K562 (cell line): Measurements from ENCODE around the gene GATA2. TPM values are rescaled to one million over a fixed set of nuclear protein-coding genes. Genes with fewer than 3 reads are reported as not detected.

Source experiments
- ATAC-seq: fragments of 200-7000 bp; cut with Tn5 transposase; 3 replicates; pipeline ENCODE4 v1.9.1; 2020; ENCODE audit warnings: moderate library complexity
- BruUV-seq: library from RNA; stranded (reverse); fragments of 400-500 nt; replicated peaks from 2 replicates; lab custom pipeline; 2021; lab: Mats Ljungman, UMichigan
- CTCF ChIA-PET: fragments of 300-600 bp; formaldehyde crosslinking; extraction: SDS; loops from one replicate; lab custom pipeline; 2021; ENCODE audit warnings: low intra/inter-chr PET ratio; lab: Yijun Ruan, JAX
- POLR2A ChIA-PET: fragments of 300-600, 350-650 bp; sonication (Branson Sonifier 250); formaldehyde crosslinking; extraction: SDS; loops from one replicate; lab custom pipeline; 2021; ENCODE audit warnings: antibody characterized with exemption, inconsistent platforms; lab: Yijun Ruan, JAX
- DNase-seq, 4 experiments: peaks; one replicate each; pipeline versions ENCODE4 v3.0.0 to v3.0.0-alpha.2; 2011 to 2018; ENCODE audit warnings: low spot score in 3 of 4, mixed read lengths in 3 of 4; ENCODE audit errors: extremely low read depth in 1 of 4
- FAIRE-seq: peaks from 2 replicates; lab custom pipeline; 2011; peaks lifted over from hg19 to GRCh38; lab: Jason Lieb, UNC
- H2AFZ ChIP-seq: 2 replicates; pipeline ENCODE4 v1.6.0; 2011; ENCODE audit warnings: low read depth, low read length, control low read depth, inconsistent platforms
- H3K27ac ChIP-seq: fragments of 200-600 bp; 3 replicates; pipeline ENCODE4 v1.8.0; 2011; ENCODE audit warnings: low read depth, mild to moderate bottlenecking, control low read depth, inconsistent platforms, low read length, moderate library complexity, mixed read lengths; ENCODE audit errors: extremely low read depth
- H3K27me3 ChIP-seq, 2 experiments: fragments of 300-600 bp in 1 of 2; 2 replicates in 1 of 2; 3 replicates in 1 of 2; pipeline versions ENCODE4 v1.6.0 to v1.8.0; 2011; ENCODE audit warnings: inconsistent platforms in 2 of 2, low read length in 2 of 2, mild to moderate bottlenecking in 1 of 2, mixed read lengths in 1 of 2, moderate library complexity in 1 of 2; ENCODE audit not compliant: control insufficient read depth in 2 of 2, insufficient read depth in 2 of 2
- H3K36me3 ChIP-seq: fragments of 300-600 bp; 3 replicates; pipeline ENCODE4 v1.8.0; 2011; ENCODE audit warnings: mild to moderate bottlenecking, low read length, inconsistent platforms; ENCODE audit not compliant: control insufficient read depth, insufficient read depth
- H3K4me1 ChIP-seq, 2 experiments: fragments of 200-600 bp in 1 of 2; replicated peaks in 1 of 2; 2 replicates in 1 of 2; 3 replicates in 1 of 2; pipeline versions ENCODE4 v1.5.1 to v1.8.0; 2011; ENCODE audit warnings: inconsistent platforms in 2 of 2, low read length in 2 of 2, mild to moderate bottlenecking in 1 of 2, mixed read lengths in 1 of 2, moderate library complexity in 1 of 2; ENCODE audit not compliant: control insufficient read depth in 2 of 2, insufficient read depth in 2 of 2
- H3K4me2 ChIP-seq: 2 replicates; pipeline ENCODE4 v1.6.1; 2011; ENCODE audit warnings: low read length, control low read depth, inconsistent platforms, mixed read lengths; ENCODE audit not compliant: insufficient read depth
- H3K4me3 ChIP-seq: fragments of 200-600 bp; sonication (generic), shearing (Covaris generic); 2 replicates; pipeline ENCODE4 v1.5.1; 2016; ENCODE audit warnings: control low read depth, inconsistent platforms
- H3K79me2 ChIP-seq: fragments of 200-600 bp; 3 replicates; pipeline ENCODE4 v1.8.0; 2011; ENCODE audit warnings: low read length, inconsistent platforms; ENCODE audit not compliant: control insufficient read depth, insufficient read depth
- H3K9ac ChIP-seq, 2 experiments: 2 replicates each; pipeline versions ENCODE4 v1.6.0 to v1.6.1; 2011; ENCODE audit warnings: low read depth in 2 of 2, low read length in 2 of 2, control low read depth in 1 of 2, inconsistent platforms in 1 of 2, mild to moderate bottlenecking in 1 of 2, mixed read lengths in 1 of 2; ENCODE audit not compliant: insufficient read depth in 1 of 2
- H3K9me1 ChIP-seq: one replicate; pipeline ENCODE4 v1.6.0; 2011; ENCODE audit warnings: inconsistent platforms, mild to moderate bottlenecking, low read length, moderate library complexity; ENCODE audit not compliant: control insufficient read depth, insufficient read depth
- H3K9me3 ChIP-seq: replicated peaks from 2 replicates; pipeline ENCODE4 v1.5.1; 2011; ENCODE audit warnings: low read depth, low read length, inconsistent platforms; ENCODE audit not compliant: control insufficient read depth, insufficient read depth
- H4K20me1 ChIP-seq: replicated peaks from 2 replicates; pipeline ENCODE4 v1.6.1; 2011; ENCODE audit warnings: low read length, inconsistent platforms, mixed read lengths; ENCODE audit not compliant: control insufficient read depth, insufficient read depth
- ASH1L ChIP-seq: fragments of 450-650 bp; IDR thresholded peaks from 2 replicates; pipeline ENCODE4 v1.6.1; 2018; ENCODE audit warnings: borderline replicate concordance, mild to moderate bottlenecking, low read depth; ENCODE audit not compliant: partially characterized antibody
- E2F3 ChIP-seq: fragments of 250-450 bp; sonication (Bioruptor Pico); IDR thresholded peaks from 2 replicates; pipeline ENCODE4 v1.4.0; 2020; ENCODE audit warnings: mild to moderate bottlenecking
- ELK3 ChIP-seq: fragments of 450-650 bp; formaldehyde crosslinking; IDR thresholded peaks from 2 replicates; pipeline ENCODE4 v1.4.0; 2020; ENCODE audit warnings: mild to moderate bottlenecking
- HLTF ChIP-seq: fragments of 450-650 bp; IDR thresholded peaks from 2 replicates; pipeline ENCODE4 v1.6.1; 2016
- JUND ChIP-seq, 2 experiments: IDR thresholded peaks; 2 replicates in 1 of 2; 3 replicates in 1 of 2; pipeline ENCODE4 v1.6.1; 2011; ENCODE audit warnings: borderline replicate concordance in 2 of 2, low read depth in 2 of 2, low read length in 2 of 2, improper control_type of control experiment in 1 of 2, missing biosample characterization in 1 of 2, missing genetic modification characterization in 1 of 2, missing genetic modification reagents in 1 of 2
- NCOR1 ChIP-seq: fragments of 450-650 bp; IDR thresholded peaks from 2 replicates; pipeline ENCODE4 v1.6.1; 2016; ENCODE audit warnings: mild to moderate bottlenecking, moderate library complexity
- SREBF2 ChIP-seq: sonication (generic); formaldehyde crosslinking; IDR thresholded peaks from 2 replicates; pipeline ENCODE4 v1.4.0; 2020; ENCODE audit warnings: mild to moderate bottlenecking, missing genetic modification reagents
- TRIM24 ChIP-seq, 2 experiments: fragments of 450-650 bp; IDR thresholded peaks; 2 replicates each; pipeline ENCODE4 v1.6.1; 2016
- ZBTB26 ChIP-seq: fragments of 450-650 bp; formaldehyde crosslinking; IDR thresholded peaks from 2 replicates; pipeline ENCODE4 v1.4.0; 2022; ENCODE audit warnings: missing genetic modification characterization
- WGBS: fragments of 100-300 bp; shearing (Covaris generic); methylation state at CpG from one replicate; pipeline ENCODE4 v1.1.6; 2016; ENCODE audit warnings: low coverage, mixed read lengths; ENCODE audit not compliant: insufficient coverage; ENCODE audit errors: missing lambda C conversion rate; 5-methylcytosine and 5-hydroxymethylcytosine counted together
- in situ Hi-C: fragments of 300-500 bp; cut with MboI; formaldehyde crosslinking; loops from 4 replicates; pipeline ENCODE4 v1.15.0; 2018; ENCODE audit warnings: inconsistent platforms, mixed read lengths
- intact Hi-C: fragments of 100-400 bp; cut with micrococcal nuclease; formaldehyde crosslinking; loops from 2 replicates; pipeline ENCODE4 v1.14.2; 2022
- polyA plus RNA-seq, 8 experiments: library from polyadenylated mRNA; depleted of rRNA in 4 of 8; stranded (reverse) in 5 of 8; unstranded in 3 of 8; fragments of >200 nt; fragmentation: Nextera tagmentation in 2 of 8; fragmentation: Illumina TruSeq in 1 of 8; extraction: Ambion mirVana in 2 of 8; extraction: Trizol in 1 of 8; gene quantifications; 2 replicates each; pipeline versions ENCODE4 v1.2.1 to v1.2.3, GENCODE V29; 2011 to 2014; ENCODE audit warnings: inconsistent platforms in 1 of 8, missing spikeins in 1 of 8
- total RNA-seq, 7 experiments: library from RNA; depleted of rRNA in 6 of 7; stranded (reverse); fragments of >200 nt in 6 of 7; fragmentation: Illumina TruSeq in 2 of 7; extraction: Trizol in 2 of 7; gene quantifications; 2 replicates each; pipeline versions ENCODE4 v1.2.1 to v1.2.3, GENCODE V29; 2011 to 2021; ENCODE audit warnings: low replicate concordance in 1 of 7

GATA2 gene
- total and polyA plus RNA-seq, 9 of the 15 experiments (the other 6 are each of a cell fraction or from before 2014, with no cell fraction given), result 8.5 to 218 (median 50.8) TPM

- intact Hi-C loops (no loop called here), in situ Hi-C loops (no loop called here)
- Histone ChIP-seq H4K20me1 (no peaks in the 10 kb centered on the region), H3K27me3 (no peaks in the 10 kb centered on the region), H3K9me3 (peaks cover 5% of the 10 kb centered on the region; the same call in 1 of the 2 replicates), H3K79me2 (no peaks in the 10 kb centered on the region), H3K27ac (no peak overlapping the region), H3K9me1 (no peaks in the 10 kb centered on the region), H3K4me3 (no peak overlapping the region), H3K4me2 (no peak overlapping the region), H3K9ac (no peak overlapping the region), H3K36me3 (no peaks in the 10 kb centered on the region), H3K4me1 (peaks cover 0 to 6% of the 10 kb centered on the region in 2 experiments; a peak in 2 of 5 replicates), H2AFZ (no peak overlapping the region)
- POLR2A ChIA-PET, result interaction anchor here (1.1 kb wide), 1 partner anchor 35 kb away, joined by 3 read pairs; no protein-coding TSS in a partner anchor
- CTCF ChIA-PET, result no interaction called here
- no peak for ATAC-seq
- WGBS, result 6% methylated on average over 1 of the region's 1 CpG
- no peak for DNase-seq
- no TSS peak for BruUV-seq
- TF ChIP-seq SREBF2 (CRISPR knock-in tag), result no peak
- TF ChIP-seq HLTF, result no peak
- TF ChIP-seq ASH1L, result no peak
- TF ChIP-seq E2F3 (CRISPR knock-in tag), result no peak
- no peak for TF ChIP-seq ELK3
- no peak for TF ChIP-seq JUND (IDR thresholded peaks at IDR 0.05; ENCODE audit: borderline replicate concordance, low read depth, low read length)
- TF ChIP-seq JUND (tag; IDR thresholded peaks at IDR 0.05; ENCODE audit: borderline replicate concordance, low read depth, low read length), result no peak
- no peak for TF ChIP-seq NCOR1
- TF ChIP-seq TRIM24 (IDR thresholded peaks at IDR 0.05), result no peak
- no peak for TF ChIP-seq ZBTB26 (CRISPR knock-in tag)
- FAIRE-seq, result no peak
Observed at GRCh38 chr3:128515967-128516366, 23.0 kb upstream of the GATA2 start.
